ENCODE results near the gene CHCHD3. TPM values are rescaled to one million over a fixed set of nuclear protein-coding genes. Genes with fewer than 3 reads are reported as not detected.

Gene CHCHD3
- total RNA-seq, 2 donors from 2014 or later = 29.8 to 33.0 TPM

GRCh38 chr7:132758986-132759385 lies 322.9 kb downstream of the CHCHD3 start:
- H3K27me3 Mint-ChIP-seq = no peaks in the 10 kb centered on the region
- DNase-seq (no peak), ATAC-seq (no peak)
- no peak overlapping the region for H3K4me3 Mint-ChIP-seq
- H3K9me3 ChIP-seq (ENCODE audit: control insufficient read depth, low read length, poor library complexity, severe bottlenecking) = no peaks in the 10 kb centered on the region
- H3K4me1 Mint-ChIP-seq = peaks cover 4% of the 10 kb centered on the region
- H3K27ac Mint-ChIP-seq = no peak overlapping the region
- H3K36me3 Mint-ChIP-seq (ENCODE audit: low read depth) = no peaks in the 10 kb centered on the region

GRCh38 chr7:132757783-132758182 lies 324.1 kb downstream of the CHCHD3 start:
- H3K27me3 Mint-ChIP-seq = peaks cover 2% of the 10 kb centered on the region
- DNase-seq (no peak), ATAC-seq (no peak)
- H3K36me3 Mint-ChIP-seq (ENCODE audit: low read depth) = no peaks in the 10 kb centered on the region
- peaks cover 4% of the 10 kb centered on the region for H3K4me1 Mint-ChIP-seq
- no peaks in the 10 kb centered on the region for H3K9me3 ChIP-seq (ENCODE audit: control insufficient read depth, low read length, poor library complexity, severe bottlenecking)
- H3K4me3 Mint-ChIP-seq = no peak overlapping the region
- H3K27ac Mint-ChIP-seq = no peak overlapping the region

GRCh38 chr7:132756484-132756990 lies 325.4 kb downstream of the CHCHD3 start:
- no peak overlapping the region for H3K4me3 Mint-ChIP-seq
- DNase-seq (no peak), ATAC-seq (no peak)
- no peak overlapping the region for H3K27ac Mint-ChIP-seq
- H3K9me3 ChIP-seq (ENCODE audit: control insufficient read depth, low read length, poor library complexity, severe bottlenecking) = no peaks in the 10 kb centered on the region
- peaks cover 6% of the 10 kb centered on the region for H3K27me3 Mint-ChIP-seq
- peaks cover 4% of the 10 kb centered on the region for H3K4me1 Mint-ChIP-seq
- no peaks in the 10 kb centered on the region for H3K36me3 Mint-ChIP-seq (ENCODE audit: low read depth)

- no peaks in the 10 kb centered on the region for H3K36me3 Mint-ChIP-seq (ENCODE audit: low read depth)
- peaks cover 9% of the 10 kb centered on the region for H3K27me3 Mint-ChIP-seq
- DNase-seq (no peak), ATAC-seq (no peak)
- peaks cover 4% of the 10 kb centered on the region for H3K4me1 Mint-ChIP-seq
- H3K27ac Mint-ChIP-seq = no peak overlapping the region
- no peaks in the 10 kb centered on the region for H3K9me3 ChIP-seq (ENCODE audit: control insufficient read depth, low read length, poor library complexity, severe bottlenecking)
- H3K4me3 Mint-ChIP-seq = no peak overlapping the region
These were observed 326.1 kb downstream of the CHCHD3 start for GRCh38 chr7:132755538-132756483.

- no peak overlapping the region for H3K4me3 Mint-ChIP-seq
- no peak for DNase-seq
These were observed 329.5 kb downstream of the CHCHD3 start for GRCh38 chr7:132752431-132752830.

GRCh38 chr7:132751244-132751647 lies 330.6 kb downstream of the CHCHD3 start:
- peaks cover 29% of the 10 kb centered on the region for H3K27me3 Mint-ChIP-seq
- no peaks in the 10 kb centered on the region for H3K36me3 Mint-ChIP-seq (ENCODE audit: low read depth)
- ATAC-seq (no peak), DNase-seq (no peak)
- H3K4me3 Mint-ChIP-seq = no peak overlapping the region
- H3K27ac Mint-ChIP-seq = no peak overlapping the region
- H3K9me3 ChIP-seq (ENCODE audit: control insufficient read depth, low read length, poor library complexity, severe bottlenecking) = no peaks in the 10 kb centered on the region
- peaks cover 3% of the 10 kb centered on the region for H3K4me1 Mint-ChIP-seq

More at GRCh38 chr7:132752431-132752830, 329.5 kb downstream of the CHCHD3 start:
- no peak for ATAC-seq
- H3K4me1 Mint-ChIP-seq = peaks cover 7% of the 10 kb centered on the region
- H3K27me3 Mint-ChIP-seq = peaks cover 29% of the 10 kb centered on the region
- H3K36me3 Mint-ChIP-seq (ENCODE audit: low read depth) = no peaks in the 10 kb centered on the region
- H3K27ac Mint-ChIP-seq = no peak overlapping the region
- H3K9me3 ChIP-seq (ENCODE audit: control insufficient read depth, low read length, poor library complexity, severe bottlenecking) = no peaks in the 10 kb centered on the region

GRCh38 chr7:132750530-132751217 lies 331.2 kb downstream of the CHCHD3 start:
- peaks cover 3% of the 10 kb centered on the region for H3K4me1 Mint-ChIP-seq
- no peaks in the 10 kb centered on the region for H3K9me3 ChIP-seq (ENCODE audit: control insufficient read depth, low read length, poor library complexity, severe bottlenecking)
- H3K4me3 Mint-ChIP-seq = peak overlapping the region; percentile 63
- H3K27ac Mint-ChIP-seq = no peak overlapping the region
- H3K27me3 Mint-ChIP-seq = peaks cover 29% of the 10 kb centered on the region
- ATAC-seq (no peak), DNase-seq (no peak)
- no peaks in the 10 kb centered on the region for H3K36me3 Mint-ChIP-seq (ENCODE audit: low read depth)

- H3K4me3 Mint-ChIP-seq = no peak overlapping the region
- H3K9me3 ChIP-seq (ENCODE audit: control insufficient read depth, low read length, poor library complexity, severe bottlenecking) = no peaks in the 10 kb centered on the region
- ATAC-seq (no peak), DNase-seq (no peak)
- H3K27ac Mint-ChIP-seq = no peak overlapping the region
- peaks cover 29% of the 10 kb centered on the region for H3K27me3 Mint-ChIP-seq
- peaks cover 3% of the 10 kb centered on the region for H3K4me1 Mint-ChIP-seq
- H3K36me3 Mint-ChIP-seq (ENCODE audit: low read depth) = no peaks in the 10 kb centered on the region
These were observed 331.8 kb downstream of the CHCHD3 start for GRCh38 chr7:132750096-132750495.

- ATAC-seq (no peak), DNase-seq (no peak)
- no peaks in the 10 kb centered on the region for H3K9me3 ChIP-seq (ENCODE audit: control insufficient read depth, low read length, poor library complexity, severe bottlenecking)
- peaks cover under 1% of the 10 kb centered on the region for H3K4me1 Mint-ChIP-seq
- no peak overlapping the region for H3K4me3 Mint-ChIP-seq
- H3K27me3 Mint-ChIP-seq = peaks cover 27% of the 10 kb centered on the region
- H3K27ac Mint-ChIP-seq = no peak overlapping the region
- peaks cover 2% of the 10 kb centered on the region for H3K36me3 Mint-ChIP-seq (ENCODE audit: low read depth)
These were observed 336.4 kb downstream of the CHCHD3 start for GRCh38 chr7:132745510-132745909.

GRCh38 chr7:132743974-132744373 lies 337.9 kb downstream of the CHCHD3 start:
- H3K9me3 ChIP-seq (ENCODE audit: control insufficient read depth, low read length, poor library complexity, severe bottlenecking) = no peaks in the 10 kb centered on the region
- no peak overlapping the region for H3K27ac Mint-ChIP-seq

GRCh38 chr7:132742189-132742612 lies 339.7 kb downstream of the CHCHD3 start:
- Mint-ChIP-seq H3K27me3 (peaks cover 31% of the 10 kb centered on the region), H3K27ac (no peak overlapping the region), H3K36me3 (ENCODE audit: low read depth) (peaks cover 2% of the 10 kb centered on the region), H3K4me1 (peaks cover 3% of the 10 kb centered on the region), H3K4me3 (no peak overlapping the region)
- ATAC-seq (no peak), DNase-seq (no peak)
- no peaks in the 10 kb centered on the region for H3K9me3 ChIP-seq (ENCODE audit: control insufficient read depth, low read length, poor library complexity, severe bottlenecking)

More at GRCh38 chr7:132743974-132744373, 337.9 kb downstream of the CHCHD3 start:
- Mint-ChIP-seq H3K4me3 (no peak overlapping the region), H3K27me3 (peaks cover 19% of the 10 kb centered on the region), H3K36me3 (ENCODE audit: low read depth) (peaks cover 2% of the 10 kb centered on the region), H3K4me1 (peaks cover 1% of the 10 kb centered on the region)
- no peak for DNase-seq
- ATAC-seq = no peak

- DNase-seq (no peak), ATAC-seq (no peak)
- H3K27me3 Mint-ChIP-seq = peaks cover 42% of the 10 kb centered on the region
- peaks cover 2% of the 10 kb centered on the region for H3K36me3 Mint-ChIP-seq (ENCODE audit: low read depth)
- H3K4me1 Mint-ChIP-seq = peaks cover 3% of the 10 kb centered on the region
- H3K4me3 Mint-ChIP-seq = no peak overlapping the region
- H3K27ac Mint-ChIP-seq = no peak overlapping the region
- no peaks in the 10 kb centered on the region for H3K9me3 ChIP-seq (ENCODE audit: control insufficient read depth, low read length, poor library complexity, severe bottlenecking)
These were observed 341.7 kb downstream of the CHCHD3 start for GRCh38 chr7:132740176-132740575.

GRCh38 chr7:132739271-132739955 lies 342.5 kb downstream of the CHCHD3 start:
- no peak for ATAC-seq
- peaks cover 42% of the 10 kb centered on the region for H3K27me3 Mint-ChIP-seq
- DNase-seq = no peak

More at GRCh38 chr7:132739271-132739955, 342.5 kb downstream of the CHCHD3 start:
- H3K27ac Mint-ChIP-seq = no peak overlapping the region
- H3K9me3 ChIP-seq (ENCODE audit: control insufficient read depth, low read length, poor library complexity, severe bottlenecking) = no peaks in the 10 kb centered on the region
- H3K36me3 Mint-ChIP-seq (ENCODE audit: low read depth) = peaks cover under 1% of the 10 kb centered on the region
- H3K4me1 Mint-ChIP-seq = peaks cover 3% of the 10 kb centered on the region
- no peak overlapping the region for H3K4me3 Mint-ChIP-seq
